ENCODE measurements around the gene COL12A1. TPM values are rescaled to one million over a fixed set of nuclear protein-coding genes. Genes with fewer than 3 reads are reported as not detected.

COL12A1 gene
- total and polyA plus RNA-seq, 9 of the 15 experiments (the other 6 are each of a cell fraction or from before 2014, with no cell fraction given) = 0.11 TPM; not detected in 8

GRCh38 chr6:75204959-75205775 is 686 bp downstream of the COL12A1 start:
- no peak overlapping the region for H2AFZ ChIP-seq (ENCODE audit: low read depth, low read length)
- H3K27ac ChIP-seq (ENCODE audit: extremely low read depth, low read depth, low read length) = no peak overlapping the region
- peaks cover 0 to 16% of the 10 kb centered on the region in 2 experiments; a peak in 1 of 5 replicates for H3K4me1 ChIP-seq (replicated peaks in 1 of 2; ENCODE audit: control insufficient read depth in 2 of 2, insufficient read depth in 2 of 2, low read length in 2 of 2)
- no peaks in the 10 kb centered on the region for H3K79me2 ChIP-seq (ENCODE audit: control insufficient read depth, insufficient read depth, low read length)
- no peaks in the 10 kb centered on the region for H3K36me3 ChIP-seq (ENCODE audit: control insufficient read depth, insufficient read depth, low read length)
- no peak overlapping the region for H3K4me3 ChIP-seq
- no peak for DNase-seq (ENCODE audit: extremely low read depth in 1 of 4, low spot score in 3 of 4)
- BruUV-seq (replicated peaks) = no TSS peak
- H3K27me3 ChIP-seq (ENCODE audit: control insufficient read depth in 2 of 2, insufficient read depth in 2 of 2, low read length in 2 of 2) = peaks cover 26 to 58% of the 10 kb centered on the region in 2 experiments; a peak in 4 of 5 replicates
- in situ Hi-C loops (cut with MboI) (no loop called here), intact Hi-C loops (cut with micrococcal nuclease) (loop anchor here (5.0 kb wide), 1 partner anchor 1403 kb away; no protein-coding TSS in a partner anchor)
- ATAC-seq = no peak
- H3K9ac ChIP-seq (ENCODE audit: insufficient read depth in 1 of 2, low read depth in 2 of 2, low read length in 2 of 2) = no peak overlapping the region
- H3K4me2 ChIP-seq (ENCODE audit: insufficient read depth, low read length) = no peak overlapping the region
- 21% methylated on average over 44 of the region's 47 CpGs for WGBS (ENCODE audit: insufficient coverage, low coverage, missing lambda C conversion rate)
- no peak for TF ChIP-seq PHB2 (IDR thresholded peaks at IDR 0.05; ENCODE audit: low read depth)
- no peak for TF ChIP-seq SAP30 (IDR thresholded peaks at IDR 0.05; ENCODE audit: borderline replicate concordance, insufficient read depth, low read depth, low read length, poor library complexity, severe bottlenecking)
- TF ChIP-seq ZNF395 (CRISPR knock-in tag; IDR thresholded peaks at IDR 0.05) = no peak
- no peak for TF ChIP-seq MCM7 (IDR thresholded peaks at IDR 0.05)
- no peak for TF ChIP-seq ZNF408 (CRISPR knock-in tag; IDR thresholded peaks at IDR 0.05; ENCODE audit: low read depth)
- no peak for TF ChIP-seq ZNF76 (CRISPR knock-in tag; IDR thresholded peaks at IDR 0.05; ENCODE audit: borderline replicate concordance)
- no peak for TF ChIP-seq RBM14 (IDR thresholded peaks at IDR 0.05; ENCODE audit: borderline replicate concordance, insufficient read depth, low read depth, low read length)
- TF ChIP-seq SOX6 (IDR thresholded peaks at IDR 0.05) = no peak
- TF ChIP-seq ZNF79 (CRISPR knock-in tag; IDR thresholded peaks at IDR 0.05; ENCODE audit: low read depth) = no peak
- no peak for TF ChIP-seq ZFPM2 (CRISPR knock-in tag; IDR thresholded peaks at IDR 0.05)
- no peaks in the 10 kb centered on the region for H3K9me3 ChIP-seq (replicated peaks; ENCODE audit: control insufficient read depth, insufficient read depth, low read depth, low read length)
- ChIA-PET POLR2A (no interaction called here), CTCF (ENCODE audit: low intra/inter-chr PET ratio) (interaction anchor here (0.9 to 1.2 kb wide), 2 partner anchors 1466 to 1689 kb away, joined by 3 to 5 read pairs; no protein-coding TSS in a partner anchor)
- H3K9me1 ChIP-seq (ENCODE audit: control insufficient read depth, insufficient read depth, low read length) = no peaks in the 10 kb centered on the region
- FAIRE-seq = no peak
- 0 out of 2 replicates have a peak, but pooled peaks cover 4% of the 10 kb centered on the region for H4K20me1 ChIP-seq (replicated peaks; ENCODE audit: control insufficient read depth, insufficient read depth, low read length)

All from K562 (cell line).